RWPE1 (cell line): ENCODE results near the gene GJA4.

Experiments used
- CTCF ChIA-PET: fragments of 350-600 bp; sonication (Branson Sonifier 250); formaldehyde crosslinking; extraction: SDS; loops from one replicate; lab custom pipeline; 2021; lab: Yijun Ruan, JAX
- POLR2A ChIA-PET: fragments of 400-600 bp; formaldehyde crosslinking; extraction: SDS; loops from one replicate; lab custom pipeline; 2020; ENCODE audit warnings: antibody characterized with exemption; ENCODE audit not compliant: low non-redundant PET; lab: Yijun Ruan, JAX
- DNase-seq: peaks from one replicate; pipeline ENCODE4 v3.0.0; 2012; ENCODE audit warnings: low spot score
- H3K27ac ChIP-seq: fragments of 450-650 bp; 2 replicates; pipeline ENCODE4 v1.5.1; 2017
- TF ChIP-seq, protein P1 (sequence below): fragments of 450-650 bp; conservative IDR thresholded peaks from 2 replicates; pipeline ENCODE4 v1.5.1; 2017; ENCODE audit warnings: low read depth, mild to moderate bottlenecking

GJA4 gene

DNA sequence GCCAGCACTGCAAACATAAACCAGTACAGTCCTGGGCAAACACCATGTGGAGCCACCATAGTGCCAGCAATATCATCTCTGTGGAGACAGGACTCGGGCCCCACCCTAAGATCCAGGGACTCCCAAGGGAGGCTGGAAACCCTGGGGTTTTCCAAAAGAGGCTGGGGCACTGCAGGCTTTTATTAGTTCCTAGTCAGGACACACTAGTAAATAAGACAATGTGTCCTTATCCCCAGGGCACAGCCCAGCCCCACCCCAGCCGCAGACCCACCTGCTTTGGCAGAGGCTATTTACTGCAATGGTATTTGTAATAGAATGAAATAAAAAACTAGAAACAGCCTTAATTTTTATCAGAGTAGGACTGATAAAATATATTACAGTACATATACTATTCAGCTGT is 12.3 kb upstream of the GJA4 start:
- DNase-seq, result no peak
- CTCF ChIA-PET, result interaction anchor here (1.8 kb wide), 1 partner anchor 38 kb away, joined by 6 read pairs; no protein-coding TSS in a partner anchor
- H3K27ac ChIP-seq, result peak overlapping the region; percentile 99
- POLR2A ChIA-PET, result interaction anchor here (0.6 to 1.4 kb wide), 3 partner anchors 21 to 38 kb away, joined by 3 read pairs; partner anchors contain the start of gene GJB4
- TF ChIP-seq, protein P1, sequence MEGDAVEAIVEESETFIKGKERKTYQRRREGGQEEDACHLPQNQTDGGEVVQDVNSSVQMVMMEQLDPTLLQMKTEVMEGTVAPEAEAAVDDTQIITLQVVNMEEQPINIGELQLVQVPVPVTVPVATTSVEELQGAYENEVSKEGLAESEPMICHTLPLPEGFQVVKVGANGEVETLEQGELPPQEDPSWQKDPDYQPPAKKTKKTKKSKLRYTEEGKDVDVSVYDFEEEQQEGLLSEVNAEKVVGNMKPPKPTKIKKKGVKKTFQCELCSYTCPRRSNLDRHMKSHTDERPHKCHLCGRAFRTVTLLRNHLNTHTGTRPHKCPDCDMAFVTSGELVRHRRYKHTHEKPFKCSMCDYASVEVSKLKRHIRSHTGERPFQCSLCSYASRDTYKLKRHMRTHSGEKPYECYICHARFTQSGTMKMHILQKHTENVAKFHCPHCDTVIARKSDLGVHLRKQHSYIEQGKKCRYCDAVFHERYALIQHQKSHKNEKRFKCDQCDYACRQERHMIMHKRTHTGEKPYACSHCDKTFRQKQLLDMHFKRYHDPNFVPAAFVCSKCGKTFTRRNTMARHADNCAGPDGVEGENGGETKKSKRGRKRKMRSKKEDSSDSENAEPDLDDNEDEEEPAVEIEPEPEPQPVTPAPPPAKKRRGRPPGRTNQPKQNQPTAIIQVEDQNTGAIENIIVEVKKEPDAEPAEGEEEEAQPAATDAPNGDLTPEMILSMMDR, result no peak

DNA sequence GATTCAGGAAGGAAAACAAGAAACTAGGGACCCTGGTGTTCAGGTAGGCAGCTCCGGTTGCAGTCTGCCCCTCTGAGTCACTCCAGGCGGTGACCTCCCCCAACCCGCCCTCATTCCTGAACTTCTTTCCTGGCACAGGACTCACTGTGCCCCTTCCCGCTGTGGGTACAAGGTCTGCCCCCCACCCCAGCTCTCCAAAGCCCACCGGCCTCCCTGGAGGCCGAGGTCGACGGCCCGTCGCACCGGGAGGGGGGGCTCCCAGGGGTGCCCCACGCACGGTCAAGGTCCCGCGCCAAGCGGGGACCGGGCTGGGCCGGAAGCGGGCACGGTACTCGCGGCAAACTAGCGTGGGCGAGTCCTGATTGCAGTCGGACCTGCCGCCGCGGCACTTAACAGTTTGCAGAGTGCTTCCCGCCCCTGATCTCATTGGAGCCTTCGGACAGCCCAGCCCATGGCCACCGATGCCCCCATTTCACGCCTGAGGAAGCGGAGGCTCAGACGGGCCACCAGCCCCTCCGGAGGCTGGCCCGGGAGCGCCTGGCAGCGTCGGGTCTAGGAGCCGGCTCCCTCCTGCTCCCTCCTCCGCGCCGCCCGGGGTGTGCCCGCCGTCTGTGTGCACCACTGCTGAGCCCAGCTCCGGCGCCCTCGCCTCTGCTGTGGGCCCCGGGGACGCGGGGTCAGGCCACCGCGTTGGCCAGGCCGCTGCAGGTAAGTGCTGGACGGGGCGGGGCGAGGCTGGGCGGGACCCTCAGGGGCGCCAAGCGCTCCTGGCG is 11.5 kb upstream of the GJA4 start, which contains the start of gene GJB3:
TSS of gene GJB3 (plus strand) at position 144 of the 773 bp plus-strand sequence. CDS start 3,549 bp downstream, outside the sequence.
- ChIA-PET CTCF (interaction anchor here (1.0 to 1.8 kb wide), 3 partner anchors 35 to 72 kb away, joined by 5 to 8 read pairs (median 6); no protein-coding TSS in a partner anchor), POLR2A (interaction anchor here (0.6 to 1.4 kb wide), 3 partner anchors 22 to 38 kb away, joined by 3 read pairs; partner anchors contain the start of gene GJB4)
- peak; percentile 76 for DNase-seq
- H3K27ac ChIP-seq, result peak within 1 kb of the TSS; percentile 99
- TF ChIP-seq, protein P1, result no peak

DNA sequence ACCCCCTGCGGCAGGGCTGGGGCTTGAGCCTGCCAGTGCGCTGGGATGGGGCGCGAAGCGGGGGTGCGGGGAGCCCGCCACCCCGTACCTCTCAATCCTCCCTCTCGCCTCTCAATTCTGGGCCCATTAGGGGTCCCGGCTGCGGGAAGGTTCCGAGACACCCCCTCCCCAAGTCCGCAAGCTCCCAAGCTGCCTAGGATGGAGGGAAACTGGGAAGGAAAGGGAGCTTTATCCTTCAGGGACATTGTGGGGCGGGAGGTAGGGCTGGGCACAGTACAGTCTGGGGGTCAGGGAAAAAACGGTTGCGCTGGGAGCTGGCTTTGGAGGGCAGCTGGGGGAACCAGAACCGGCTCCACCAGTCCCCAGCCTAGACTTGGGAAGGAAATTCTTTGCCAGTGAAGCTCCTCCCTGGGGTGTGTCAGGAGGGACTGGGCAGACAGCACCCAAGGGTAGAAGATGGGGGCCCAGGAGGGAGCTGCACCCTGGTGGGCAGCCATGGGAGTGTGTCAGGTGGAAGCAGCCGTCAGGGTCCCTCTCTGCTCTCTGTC is 10.9 kb upstream of the GJA4 start:
- DNase-seq, result peak; percentile 72
- ChIA-PET CTCF (interaction anchor here (1.0 to 1.8 kb wide), 3 partner anchors 36 to 71 kb away, joined by 5 to 8 read pairs (median 6); no protein-coding TSS in a partner anchor), POLR2A (interaction anchor here (1.0 to 1.4 kb wide), 2 partner anchors 19 to 22 kb away, joined by 3 read pairs; partner anchors contain the start of gene GJB4)
- TF ChIP-seq, protein P1, result 0 out of 2 replicates have a peak, but pooled peaks have one; percentile 16
- peak overlapping the region; percentile 99 for H3K27ac ChIP-seq

DNA sequence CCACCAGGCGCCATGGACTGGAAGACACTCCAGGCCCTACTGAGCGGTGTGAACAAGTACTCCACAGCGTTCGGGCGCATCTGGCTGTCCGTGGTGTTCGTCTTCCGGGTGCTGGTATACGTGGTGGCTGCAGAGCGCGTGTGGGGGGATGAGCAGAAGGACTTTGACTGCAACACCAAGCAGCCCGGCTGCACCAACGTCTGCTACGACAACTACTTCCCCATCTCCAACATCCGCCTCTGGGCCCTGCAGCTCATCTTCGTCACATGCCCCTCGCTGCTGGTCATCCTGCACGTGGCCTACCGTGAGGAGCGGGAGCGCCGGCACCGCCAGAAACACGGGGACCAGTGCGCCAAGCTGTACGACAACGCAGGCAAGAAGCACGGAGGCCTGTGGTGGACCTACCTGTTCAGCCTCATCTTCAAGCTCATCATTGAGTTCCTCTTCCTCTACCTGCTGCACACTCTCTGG is 8.0 kb upstream of the GJA4 start:
- no peak for DNase-seq
- H3K27ac ChIP-seq, result peak overlapping the region; percentile 74
- TF ChIP-seq, protein P1, result no peak
- ChIA-PET CTCF (interaction anchor here (2.4 kb wide), 1 partner anchor 75 kb away, joined by 10 read pairs; the partner anchor contains the start of gene SMIM12), POLR2A (no interaction called here)

DNA sequence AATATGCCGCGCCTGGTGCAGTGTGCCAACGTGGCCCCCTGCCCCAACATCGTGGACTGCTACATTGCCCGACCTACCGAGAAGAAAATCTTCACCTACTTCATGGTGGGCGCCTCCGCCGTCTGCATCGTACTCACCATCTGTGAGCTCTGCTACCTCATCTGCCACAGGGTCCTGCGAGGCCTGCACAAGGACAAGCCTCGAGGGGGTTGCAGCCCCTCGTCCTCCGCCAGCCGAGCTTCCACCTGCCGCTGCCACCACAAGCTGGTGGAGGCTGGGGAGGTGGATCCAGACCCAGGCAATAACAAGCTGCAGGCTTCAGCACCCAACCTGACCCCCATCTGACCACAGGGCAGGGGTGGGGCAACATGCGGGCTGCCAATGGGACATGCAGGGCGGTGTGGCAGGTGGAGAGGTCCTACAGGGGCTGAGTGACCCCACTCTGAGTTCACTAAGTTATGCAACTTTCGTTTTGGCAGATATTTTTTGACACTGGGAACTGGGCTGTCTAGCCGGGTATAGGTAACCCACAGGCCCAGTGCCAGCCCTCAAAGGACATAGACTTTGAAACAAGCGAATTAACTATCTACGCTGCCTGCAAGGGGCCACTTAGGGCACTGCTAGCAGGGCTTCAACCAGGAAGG is 7.4 kb upstream of the GJA4 start:
- POLR2A ChIA-PET, result interaction anchor here (0.6 kb wide), 1 partner anchor 159 kb away, joined by 7 read pairs; no protein-coding TSS in a partner anchor
- CTCF ChIA-PET, result interaction anchor here (2.4 kb wide), 1 partner anchor 74 kb away, joined by 10 read pairs; the partner anchor contains the start of gene SMIM12

More for the DNA sequence above, 7.4 kb upstream of the GJA4 start:
- DNase-seq, result no peak
- TF ChIP-seq, protein P1, result no peak
- peak overlapping the region; percentile 74 for H3K27ac ChIP-seq
